Skeletal muscle cell (primary cell): ENCODE measurements around the gene MTG2.

ENCODE experiments used
- DNase-seq: peaks from one replicate; pipeline ENCODE4 v3.0.0-alpha.2; 2010; ENCODE audit warnings: low read depth
- H3K4me3 ChIP-seq: 2 replicates; pipeline ENCODE4 v1.5.1; 2011; ENCODE audit warnings: low read depth, mild to moderate bottlenecking, control low read depth, low read length, moderate library complexity

The MTG2 gene

GRCh38 chr20:62160253-62160652 lies 22.6 kb upstream of the MTG2 start:
- H3K4me3 ChIP-seq: no peak overlapping the region
- no peak for DNase-seq

- no peak for DNase-seq
- no peak overlapping the region for H3K4me3 ChIP-seq
Observed at GRCh38 chr20:62160876-62161275, 22.0 kb upstream of the MTG2 start.

- H3K4me3 ChIP-seq: no peak overlapping the region
- peak; percentile 36 for DNase-seq
Observed at GRCh38 chr20:62161347-62161746, 21.5 kb upstream of the MTG2 start.

- H3K4me3 ChIP-seq: no peak overlapping the region
- DNase-seq: no peak
Observed at GRCh38 chr20:62162765-62163484, 19.9 kb upstream of the MTG2 start.

GRCh38 chr20:62163485-62163865 lies 19.4 kb upstream of the MTG2 start:
- no peak overlapping the region for H3K4me3 ChIP-seq
- DNase-seq: no peak

GRCh38 chr20:62163986-62164762 lies 18.7 kb upstream of the MTG2 start:
- DNase-seq: no peak
- H3K4me3 ChIP-seq: no peak overlapping the region

- H3K4me3 ChIP-seq: no peak overlapping the region
- no peak for DNase-seq
Observed at GRCh38 chr20:62164879-62165761, 17.7 kb upstream of the MTG2 start.

GRCh38 chr20:62165762-62166399 lies 16.9 kb upstream of the MTG2 start:
- no peak overlapping the region for H3K4me3 ChIP-seq
- no peak for DNase-seq

GRCh38 chr20:62167474-62167873 lies 15.4 kb upstream of the MTG2 start:
- no peak for DNase-seq
- no peak overlapping the region for H3K4me3 ChIP-seq

GRCh38 chr20:62168061-62168460 lies 14.8 kb upstream of the MTG2 start:
- H3K4me3 ChIP-seq: no peak overlapping the region
- no peak for DNase-seq

- no peak overlapping the region for H3K4me3 ChIP-seq
Observed at GRCh38 chr20:62168890-62169435, 13.9 kb upstream of the MTG2 start.

GRCh38 chr20:62170536-62170935 lies 12.3 kb upstream of the MTG2 start:
- DNase-seq: no peak
- H3K4me3 ChIP-seq: no peak overlapping the region

More at GRCh38 chr20:62168890-62169435, 13.9 kb upstream of the MTG2 start:
- DNase-seq: no peak

- no peak for DNase-seq
- no peak overlapping the region for H3K4me3 ChIP-seq
Observed at GRCh38 chr20:62171245-62171644, 11.6 kb upstream of the MTG2 start.

- H3K4me3 ChIP-seq: no peak overlapping the region
- no peak for DNase-seq
Observed at GRCh38 chr20:62172666-62173065, 10.2 kb upstream of the MTG2 start.

GRCh38 chr20:62174021-62174804 lies 8.6 kb upstream of the MTG2 start:
- H3K4me3 ChIP-seq: no peak overlapping the region
- DNase-seq: no peak

- DNase-seq: no peak
- H3K4me3 ChIP-seq: no peak overlapping the region
Observed at GRCh38 chr20:62174870-62175624, 7.8 kb upstream of the MTG2 start.

- no peak overlapping the region for H3K4me3 ChIP-seq
- DNase-seq: no peak
Observed at GRCh38 chr20:62175711-62176110, 7.1 kb upstream of the MTG2 start.

GRCh38 chr20:62176866-62177265 lies 6.0 kb upstream of the MTG2 start:
- DNase-seq: no peak
- no peak overlapping the region for H3K4me3 ChIP-seq
